ENCODE data around the gene HSPB7.
"Not testable (repeated sequence)": the region's sequence is repeated elsewhere in the genome, so short reads cannot be mapped to it uniquely, and the experiment has no call there.

The HSPB7 gene

GRCh38 chr1:16048573-16049189, 30.8 kb upstream of the HSPB7 start:
- peak; percentile 53 for DNase-seq

GRCh38 chr1:16047791-16048475, 30.1 kb upstream of the HSPB7 start:
- DNase-seq, result no peak

GRCh38 chr1:16046842-16047241, 29.0 kb upstream of the HSPB7 start:
- DNase-seq, result no peak

GRCh38 chr1:16043950-16044349, 26.1 kb upstream of the HSPB7 start:
- no peak for DNase-seq

- DNase-seq, result no peak
Measured at GRCh38 chr1:16043521-16043920, 25.7 kb upstream of the HSPB7 start, which contains the start of gene CLCNKB. CLCNKB (plus strand) TSS chr1:16043782; CDS start chr1:16044493, 711 bp downstream.

- not testable (repeated sequence) for DNase-seq
Measured at GRCh38 chr1:16042654-16043053, 24.8 kb upstream of the HSPB7 start.

GRCh38 chr1:16042096-16042495, 24.3 kb upstream of the HSPB7 start:
- no peak for DNase-seq

GRCh38 chr1:16041200-16041599, 23.4 kb upstream of the HSPB7 start:
- DNase-seq, result no peak

GRCh38 chr1:16039871-16040270, 22.0 kb upstream of the HSPB7 start:
- not testable (repeated sequence) for DNase-seq

- DNase-seq, result no peak
Measured at GRCh38 chr1:16038620-16038912, 20.7 kb upstream of the HSPB7 start.

GRCh38 chr1:16036461-16036860, 18.6 kb upstream of the HSPB7 start:
- DNase-seq, result not testable (repeated sequence)

- DNase-seq, result not testable (repeated sequence)
Measured at GRCh38 chr1:16033103-16033632, 15.3 kb upstream of the HSPB7 start.

GRCh38 chr1:16032388-16033102, 14.7 kb upstream of the HSPB7 start:
- peak; percentile 94 for DNase-seq

- DNase-seq, result no peak
Measured at GRCh38 chr1:16031551-16031950, 13.7 kb upstream of the HSPB7 start.

- no peak for DNase-seq
Measured at GRCh38 chr1:16029288-16029687, 11.4 kb upstream of the HSPB7 start.

GRCh38 chr1:16029003-16029268, 11.1 kb upstream of the HSPB7 start:
- not testable (repeated sequence) for DNase-seq

- DNase-seq, result no peak
Measured at GRCh38 chr1:16028237-16029002, 10.6 kb upstream of the HSPB7 start.

- DNase-seq, result peak; percentile 77
Measured at GRCh38 chr1:16026723-16027484, 9.1 kb upstream of the HSPB7 start.

- not testable (repeated sequence) for DNase-seq
Measured at GRCh38 chr1:16026302-16026701, 8.5 kb upstream of the HSPB7 start.

- no peak for DNase-seq
Measured at GRCh38 chr1:16023050-16023653, 5.3 kb upstream of the HSPB7 start.

- no peak for DNase-seq
Measured at GRCh38 chr1:16022393-16022792, 4.5 kb upstream of the HSPB7 start.

GRCh38 chr1:16021681-16022080, 3.8 kb upstream of the HSPB7 start, which contains the start of gene CLCNKA:
CLCNKA (plus strand) TSS chr1:16022036; CDS start chr1:16022620, 584 bp downstream.
- DNase-seq, result no peak

Data from RPMI8226 (cell line).